Body of pancreas (tissue), 4 donors: ENCODE measurements around the gene CTDSPL2. TPM values are rescaled to one million over a fixed set of nuclear protein-coding genes. Genes with fewer than 3 reads are reported as not detected.
"Not testable (repeated sequence)": the region's sequence is repeated elsewhere in the genome, so short reads cannot be mapped to it uniquely, and the experiment has no call there.

Experiments used
- ATAC-seq: fragments of 150-250 bp; one replicate; pipeline ENCODE4 v1.9.1; 2016
- DNase-seq, 4 donors: peaks; one replicate each; pipeline ENCODE4 v3.0.0-alpha.2; 2019
- H3K27ac ChIP-seq, 4 donors: fragments of 200-600 bp; sonication (generic); 1 replicate in 3 of 4; 2 replicates in 1 of 4; pipeline versions ENCODE4 v1.5.1 to v1.6.1; 2016 to 2019; ENCODE audit warnings: mild to moderate bottlenecking in 1 of 4, mixed read lengths in 1 of 4, moderate library complexity in 1 of 4
- H3K27me3 ChIP-seq, 2 donors: fragments of 200-600 bp; sonication (generic); one replicate each; pipeline ENCODE4 v1.6.0; 2016; ENCODE audit warnings: mild to moderate bottlenecking in 1 of 2
- H3K36me3 ChIP-seq, 2 donors: fragments of 200-600 bp; sonication (generic); replicated peaks in 1 of 2; 2 replicates each; pipeline ENCODE4 v1.5.1; 2016; ENCODE audit warnings: low read depth in 2 of 2; ENCODE audit not compliant: insufficient read depth in 1 of 2
- H3K4me1 ChIP-seq: fragments of 200-600 bp; sonication (generic); one replicate; pipeline ENCODE4 v1.6.0; 2016
- H3K4me3 ChIP-seq, 2 donors: fragments of 200-600 bp; sonication (generic); 1 replicate in 1 of 2; 2 replicates in 1 of 2; pipeline ENCODE4 v1.5.1; 2016 to 2019
- H3K9me3 ChIP-seq, 3 donors: fragments of 200-600 bp; sonication (generic); 1 replicate in 2 of 3; 2 replicates in 1 of 3; pipeline ENCODE4 v1.5.1; 2016
- POLR2A ChIP-seq, 3 donors: fragments of 450-650 bp; IDR thresholded peaks; one replicate each; pipeline ENCODE4 v1.6.1; 2016; ENCODE audit warnings: antibody characterized with exemption in 3 of 3, mild to moderate bottlenecking in 2 of 3
- WGBS, 2 donors: methylation state at CpG; one replicate each; pipeline ENCODE4 v1.1.5; 2017; 5-methylcytosine and 5-hydroxymethylcytosine counted together
- intact Hi-C: fragments of 100-400 bp; cut with DNase I; formaldehyde crosslinking; loops from one replicate; pipeline ENCODE4 v1.15.1; 2023
- total RNA-seq, 2 donors: library from RNA; depleted of rRNA; stranded (reverse); fragments of >200 nt; gene quantifications; one replicate each; pipeline ENCODE4 v1.1.0, GENCODE V29; 2016
- TF ChIP-seq, protein P1 (sequence below), 7 experiments: fragments of 450-650 bp in 4 of 7; fragments of 200-600 bp in 3 of 7; sonication (generic) in 3 of 7; IDR thresholded peaks; one replicate each; pipeline ENCODE4 v1.5.1; 2016 to 2019; ENCODE audit warnings: antibody characterized with exemption in 7 of 7

The CTDSPL2 gene
- total RNA-seq, 2 donors from 2014 or later: 5.3 to 10.9 TPM

DNA sequence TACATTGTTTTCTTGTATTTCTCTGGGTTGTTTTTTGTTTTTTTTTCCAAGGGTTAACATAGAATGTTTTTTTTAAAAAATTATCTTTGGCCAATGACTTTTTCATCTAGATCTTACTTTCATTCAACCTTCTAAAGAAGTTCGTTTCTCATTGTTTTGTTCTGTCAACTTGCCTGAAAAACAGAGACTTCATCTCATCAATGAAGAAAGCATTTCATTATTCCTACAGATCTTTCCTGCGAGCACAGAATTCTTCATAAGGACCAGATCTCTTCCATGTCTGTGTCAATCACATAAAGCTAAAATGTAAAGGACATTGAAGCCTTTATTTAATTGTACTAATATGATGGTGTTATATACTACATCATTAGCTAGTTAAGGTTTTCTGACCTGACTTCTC lies 99.8 kb downstream of the CTDSPL2 start:
- WGBS, 2 donors: 70 to 73% methylated on average over 2 of the region's 2 CpGs
- no peaks in the 10 kb centered on the region for H3K27me3 ChIP-seq
- no peak overlapping the region for H3K4me3 ChIP-seq
- TF ChIP-seq, protein P1, sequence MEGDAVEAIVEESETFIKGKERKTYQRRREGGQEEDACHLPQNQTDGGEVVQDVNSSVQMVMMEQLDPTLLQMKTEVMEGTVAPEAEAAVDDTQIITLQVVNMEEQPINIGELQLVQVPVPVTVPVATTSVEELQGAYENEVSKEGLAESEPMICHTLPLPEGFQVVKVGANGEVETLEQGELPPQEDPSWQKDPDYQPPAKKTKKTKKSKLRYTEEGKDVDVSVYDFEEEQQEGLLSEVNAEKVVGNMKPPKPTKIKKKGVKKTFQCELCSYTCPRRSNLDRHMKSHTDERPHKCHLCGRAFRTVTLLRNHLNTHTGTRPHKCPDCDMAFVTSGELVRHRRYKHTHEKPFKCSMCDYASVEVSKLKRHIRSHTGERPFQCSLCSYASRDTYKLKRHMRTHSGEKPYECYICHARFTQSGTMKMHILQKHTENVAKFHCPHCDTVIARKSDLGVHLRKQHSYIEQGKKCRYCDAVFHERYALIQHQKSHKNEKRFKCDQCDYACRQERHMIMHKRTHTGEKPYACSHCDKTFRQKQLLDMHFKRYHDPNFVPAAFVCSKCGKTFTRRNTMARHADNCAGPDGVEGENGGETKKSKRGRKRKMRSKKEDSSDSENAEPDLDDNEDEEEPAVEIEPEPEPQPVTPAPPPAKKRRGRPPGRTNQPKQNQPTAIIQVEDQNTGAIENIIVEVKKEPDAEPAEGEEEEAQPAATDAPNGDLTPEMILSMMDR (IDR thresholded peaks at IDR 0.05): no peak
- no peak for TF ChIP-seq POLR2A (IDR thresholded peaks at IDR 0.05)
- H3K36me3 ChIP-seq: no peaks in the 10 kb centered on the region
- no peaks in the 10 kb centered on the region for H3K9me3 ChIP-seq
- DNase-seq (no peak), ATAC-seq (no peak)
- H3K27ac ChIP-seq: no peak overlapping the region
- H3K4me1 ChIP-seq: no peaks in the 10 kb centered on the region
- intact Hi-C loops: no loop called here

DNA sequence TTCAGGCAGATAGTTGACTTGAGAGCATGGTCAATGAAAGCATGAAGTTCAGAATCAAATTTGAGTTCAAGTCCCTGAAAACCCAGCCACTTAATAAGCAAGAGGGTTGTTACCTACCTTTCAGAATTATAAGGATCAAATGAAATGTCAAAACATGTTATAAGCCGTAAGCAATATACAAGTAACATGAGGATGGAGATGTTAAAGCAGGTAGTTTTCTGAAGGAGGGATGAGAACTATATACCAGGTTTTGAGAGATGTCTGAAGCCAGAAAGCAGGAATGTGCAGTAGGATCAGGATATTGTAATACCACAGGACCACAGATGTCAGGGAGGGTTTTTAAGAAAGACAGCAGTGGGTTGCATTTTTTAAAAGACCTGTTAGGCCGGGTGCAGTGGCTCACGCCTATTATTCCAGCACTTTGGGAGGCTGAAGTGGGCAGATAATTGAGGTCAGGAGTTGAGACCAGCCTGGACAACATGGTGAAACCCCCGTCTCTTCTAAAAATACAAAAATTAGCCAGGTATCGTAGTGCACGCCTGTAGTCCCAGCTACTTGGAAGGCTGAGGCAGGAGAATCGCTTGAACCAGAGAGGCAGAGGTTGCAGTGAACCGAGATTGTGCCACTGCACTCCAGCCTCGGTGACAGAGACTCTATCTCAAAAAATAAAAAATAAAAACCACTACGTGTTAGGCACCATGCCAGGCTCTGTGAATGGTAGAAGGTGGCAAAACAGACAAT lies 102.6 kb downstream of the CTDSPL2 start:
- TF ChIP-seq, protein P1 (IDR thresholded peaks at IDR 0.05): no peak
- no peak for TF ChIP-seq POLR2A (IDR thresholded peaks at IDR 0.05)
- Histone ChIP-seq H3K27me3 (no peaks in the 10 kb centered on the region), H3K9me3 (no peaks in the 10 kb centered on the region), H3K4me1 (peaks cover 4% of the 10 kb centered on the region), H3K36me3 (no peaks in the 10 kb centered on the region), H3K4me3 (no peak overlapping the region), H3K27ac (no peak overlapping the region)
- 73% methylated on average over 10 of the region's 10 CpGs for WGBS, 2 donors
- intact Hi-C loops: no loop called here
- ATAC-seq (no peak), DNase-seq (no peak)

DNA sequence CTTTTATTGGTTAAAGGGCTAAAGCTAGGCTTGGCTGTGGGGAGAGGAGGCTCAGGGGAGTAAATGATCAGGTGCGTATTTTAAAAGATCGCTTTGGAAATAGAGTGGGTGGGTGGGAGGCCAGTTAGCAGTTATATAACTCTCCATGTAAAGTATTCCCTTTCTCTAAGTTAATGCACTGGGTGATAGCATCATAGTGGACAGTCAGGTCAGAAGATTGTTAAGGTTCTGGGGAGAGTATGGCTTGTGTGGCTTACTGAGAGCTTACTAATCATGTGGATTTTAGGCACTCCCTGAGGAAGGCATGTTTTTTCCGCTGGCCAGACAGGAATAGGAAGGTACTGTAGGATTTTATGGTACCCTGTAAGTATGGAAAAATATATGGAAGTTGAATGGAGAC lies 103.2 kb downstream of the CTDSPL2 start:
- Histone ChIP-seq H3K4me1 (peaks cover 10% of the 10 kb centered on the region), H3K27me3 (no peaks in the 10 kb centered on the region), H3K9me3 (no peaks in the 10 kb centered on the region), H3K27ac (no peak overlapping the region), H3K4me3 (no peak overlapping the region), H3K36me3 (no peaks in the 10 kb centered on the region)
- intact Hi-C loops: no loop called here
- ATAC-seq (no peak), DNase-seq (no peak)
- 94 to 99% methylated on average over 3 of the region's 3 CpGs for WGBS, 2 donors
- no peak for TF ChIP-seq POLR2A (IDR thresholded peaks at IDR 0.05)
- TF ChIP-seq, protein P1 (IDR thresholded peaks at IDR 0.05): no peak

DNA sequence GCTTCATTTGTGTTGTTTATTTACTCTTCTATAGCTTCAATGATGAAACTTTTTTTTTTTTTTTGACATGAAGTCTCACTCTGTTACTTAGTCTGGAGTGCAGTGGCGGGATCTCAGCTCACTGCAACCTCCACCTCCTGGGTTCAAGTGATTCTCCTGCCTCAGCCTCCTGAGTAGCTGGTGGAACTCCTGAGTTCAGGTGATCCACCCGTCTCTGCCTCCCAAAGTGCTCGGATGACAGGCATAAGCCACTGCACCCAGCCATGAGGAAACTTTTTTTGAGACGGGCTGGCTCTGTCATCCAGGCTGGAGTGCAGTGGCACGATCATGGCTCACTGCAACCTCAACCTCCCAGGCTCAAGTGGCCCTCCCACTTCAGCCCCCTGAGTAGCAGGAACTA lies 104.8 kb downstream of the CTDSPL2 start:
- H3K27ac ChIP-seq, ATAC-seq, DNase-seq, H3K27me3 ChIP-seq, intact Hi-C loops, H3K9me3 ChIP-seq, H3K36me3 ChIP-seq, H3K4me3 ChIP-seq: not testable (repeated sequence)
- H3K4me1 ChIP-seq: peaks cover 15% of the 10 kb centered on the region
- WGBS, 2 donors: 93 to 98% methylated on average over 5 of the region's 5 CpGs

DNA sequence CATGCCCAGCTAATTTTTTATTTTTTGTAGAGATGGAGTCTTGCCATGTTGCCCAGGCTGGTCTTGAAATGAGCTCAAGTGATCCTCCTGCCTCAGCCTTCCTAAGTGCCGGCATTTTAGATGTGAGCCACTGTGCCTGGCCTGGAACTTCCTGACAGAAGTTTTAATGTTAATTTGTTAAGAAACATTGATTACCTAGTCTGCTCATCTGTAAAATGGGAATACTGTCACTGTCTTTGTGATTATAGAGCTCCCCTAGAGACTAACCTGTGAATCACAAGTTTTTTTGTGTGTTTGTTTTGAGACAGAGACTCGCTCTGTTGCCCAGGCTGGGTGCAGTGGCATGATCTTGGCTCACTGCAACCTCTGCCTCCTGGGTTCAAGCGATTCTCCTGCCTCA lies 105.3 kb downstream of the CTDSPL2 start:
- intact Hi-C loops: no loop called here
- no peak for DNase-seq
- no peak overlapping the region for H3K27ac ChIP-seq
- H3K9me3 ChIP-seq: no peaks in the 10 kb centered on the region
- 96 to 100% methylated on average over 2 to 3 of the region's 3 CpGs for WGBS, 2 donors
- H3K4me3 ChIP-seq: no peak overlapping the region
- H3K36me3 ChIP-seq: no peaks in the 10 kb centered on the region
- no peak for ATAC-seq
- peaks cover 15% of the 10 kb centered on the region for H3K4me1 ChIP-seq
- TF ChIP-seq POLR2A (IDR thresholded peaks at IDR 0.05): no peak
- TF ChIP-seq, protein P1 (IDR thresholded peaks at IDR 0.05): no peak
- no peaks in the 10 kb centered on the region for H3K27me3 ChIP-seq
